Stimulated activated CD4-positive, alpha-beta T cell treated with anti-CD3 and anti-CD28 coated beads, Interleukin-15, amount 100 ng/mL, for 48 hours (primary cell): ENCODE measurements around the gene DPH2.
A peak's percentile ranks its signal among the peaks of the same experiment; 100 is the strongest.

Source experiments
- DNase-seq, 2 donors: peaks; one replicate each; pipeline ENCODE4 v3.0.0-alpha.2; 2020; ENCODE audit warnings: low read depth in 2 of 2

The DPH2 gene

GRCh38 chr1:43983253-43983899 is 13.6 kb downstream of the DPH2 start:
- no peak for DNase-seq

GRCh38 chr1:43984855-43985254 is 15.0 kb downstream of the DPH2 start:
- DNase-seq, result no peak

GRCh38 chr1:43985984-43986595 is 16.3 kb downstream of the DPH2 start:
- DNase-seq, result no peak

GRCh38 chr1:43986712-43987111 is 16.9 kb downstream of the DPH2 start:
- no peak for DNase-seq

DNA sequence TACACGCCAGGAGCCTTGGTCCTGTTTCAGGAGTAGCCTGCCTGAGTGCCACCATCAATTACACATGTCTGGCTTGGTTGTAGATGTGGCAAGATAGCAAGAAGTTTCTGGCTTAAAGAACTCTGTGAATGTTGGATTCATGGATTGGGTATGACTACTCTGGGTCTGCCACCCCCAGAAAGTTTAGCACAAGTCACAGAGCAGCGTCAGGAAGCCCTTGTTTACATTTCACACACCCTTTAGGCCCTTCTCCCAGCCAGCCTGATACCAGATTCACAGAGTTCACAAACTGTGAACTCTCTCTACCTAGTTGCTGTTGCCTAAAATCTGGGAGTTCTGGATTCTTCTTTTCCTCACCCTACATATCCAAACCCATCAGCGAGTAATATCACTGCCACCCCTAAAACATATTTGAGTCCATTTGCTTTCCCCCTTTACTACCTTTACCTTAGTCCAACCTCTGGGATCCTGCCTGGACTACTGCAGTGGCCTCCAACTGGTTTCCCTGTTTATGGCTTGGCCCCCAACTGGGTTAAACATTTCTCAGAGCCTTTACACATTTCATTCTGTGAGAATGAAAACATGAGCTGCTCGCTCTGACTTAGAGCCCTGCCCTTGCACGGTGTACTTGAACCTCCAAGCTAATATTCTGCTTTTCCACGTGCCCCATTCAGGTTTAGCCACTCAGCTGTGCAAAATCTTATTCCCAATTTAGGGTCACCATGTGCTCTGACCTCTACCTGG is 17.5 kb downstream of the DPH2 start:
- no peak for DNase-seq

DNA sequence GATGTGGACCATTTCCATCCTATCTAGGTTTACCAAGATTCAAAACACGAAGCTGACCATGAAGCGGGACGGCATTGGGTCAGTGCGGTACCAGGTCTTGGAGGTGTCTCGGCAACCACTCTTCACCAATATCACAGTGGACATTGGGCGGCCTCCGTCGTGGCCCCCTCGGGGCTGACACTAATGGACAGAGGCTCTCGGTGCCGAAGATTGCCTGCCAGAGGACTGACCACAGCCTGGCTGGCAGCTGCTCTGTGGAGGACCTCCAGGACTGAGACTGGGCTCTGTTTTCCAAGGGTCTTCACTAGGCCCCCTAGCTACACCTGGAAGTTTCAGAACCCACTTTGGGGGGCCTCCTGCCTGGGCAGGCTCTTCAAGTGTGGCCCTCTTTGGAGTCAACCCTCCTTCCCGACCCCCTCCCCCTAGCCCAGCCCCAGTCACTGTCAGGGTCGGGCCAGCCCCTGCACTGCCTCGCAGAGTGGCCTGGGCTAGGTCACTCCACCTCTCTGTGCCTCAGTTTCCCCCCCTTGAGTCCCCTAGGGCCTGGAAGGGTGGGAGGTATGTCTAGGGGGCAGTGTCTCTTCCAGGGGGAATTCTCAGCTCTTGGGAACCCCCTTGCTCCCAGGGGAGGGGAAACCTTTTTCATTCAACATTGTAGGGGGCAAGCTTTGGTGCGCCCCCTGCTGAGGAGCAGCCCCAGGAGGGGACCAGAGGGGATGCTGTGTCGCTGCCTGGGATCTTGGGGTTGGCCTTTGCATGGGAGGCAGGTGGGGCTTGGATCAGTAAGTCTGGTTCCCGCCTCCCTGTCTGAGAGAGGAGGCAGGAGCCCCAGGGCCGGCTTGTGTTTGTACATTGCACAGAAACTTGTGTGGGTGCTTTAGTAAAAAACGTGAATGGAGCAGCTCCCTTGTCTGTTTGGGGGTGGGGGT is 20.7 kb downstream of the DPH2 start:
- DNase-seq, result no peak

- no peak for DNase-seq
Measured at GRCh38 chr1:43991200-43991475, 21.3 kb downstream of the DPH2 start.

GRCh38 chr1:43991476-43992231 is 21.8 kb downstream of the DPH2 start, which contains the start of gene CCDC24:
TSS of gene CCDC24 (plus strand) at chr1:43991599. CDS start at chr1:43991879, 280 bp downstream.
- peak; percentile 42 to 69 for DNase-seq

DNA sequence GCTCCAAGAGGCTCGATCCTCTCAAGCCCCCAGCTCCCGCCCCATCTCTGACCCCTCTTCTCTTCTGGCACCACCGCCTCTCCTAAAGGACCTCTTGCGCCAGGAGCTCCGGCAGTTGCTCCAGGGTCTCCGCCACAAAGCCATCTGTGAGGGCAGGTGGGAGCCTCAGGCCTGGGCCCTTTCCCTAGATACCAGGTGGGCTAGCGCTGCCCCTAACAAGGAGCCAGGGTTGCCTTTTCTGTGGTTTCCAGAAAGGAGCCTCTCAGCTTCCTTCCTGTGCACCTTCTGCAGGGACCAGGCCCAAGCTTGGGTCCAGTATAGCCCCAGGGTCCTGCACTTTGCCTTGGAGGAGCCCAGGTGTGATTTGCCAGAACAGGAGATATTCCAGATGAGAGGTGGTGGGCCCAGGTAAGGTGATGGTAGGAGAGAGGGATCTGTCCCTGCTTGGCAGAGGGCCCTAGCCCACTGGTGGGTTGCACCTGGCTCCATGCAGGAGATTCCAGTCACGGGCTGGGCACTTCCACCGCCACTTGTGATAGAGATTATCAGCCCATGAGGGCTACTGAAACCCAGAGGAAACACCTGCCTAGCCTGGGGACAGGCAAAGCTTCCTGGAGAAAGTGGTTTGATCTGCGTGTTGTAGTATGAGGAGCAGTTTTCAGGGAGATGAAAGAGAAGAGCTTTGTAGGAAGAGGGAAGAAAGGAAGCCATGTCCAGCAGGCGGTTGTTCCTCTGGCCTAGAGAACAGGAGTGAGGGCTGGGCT is 22.6 kb downstream of the DPH2 start:
- no peak for DNase-seq

DNA sequence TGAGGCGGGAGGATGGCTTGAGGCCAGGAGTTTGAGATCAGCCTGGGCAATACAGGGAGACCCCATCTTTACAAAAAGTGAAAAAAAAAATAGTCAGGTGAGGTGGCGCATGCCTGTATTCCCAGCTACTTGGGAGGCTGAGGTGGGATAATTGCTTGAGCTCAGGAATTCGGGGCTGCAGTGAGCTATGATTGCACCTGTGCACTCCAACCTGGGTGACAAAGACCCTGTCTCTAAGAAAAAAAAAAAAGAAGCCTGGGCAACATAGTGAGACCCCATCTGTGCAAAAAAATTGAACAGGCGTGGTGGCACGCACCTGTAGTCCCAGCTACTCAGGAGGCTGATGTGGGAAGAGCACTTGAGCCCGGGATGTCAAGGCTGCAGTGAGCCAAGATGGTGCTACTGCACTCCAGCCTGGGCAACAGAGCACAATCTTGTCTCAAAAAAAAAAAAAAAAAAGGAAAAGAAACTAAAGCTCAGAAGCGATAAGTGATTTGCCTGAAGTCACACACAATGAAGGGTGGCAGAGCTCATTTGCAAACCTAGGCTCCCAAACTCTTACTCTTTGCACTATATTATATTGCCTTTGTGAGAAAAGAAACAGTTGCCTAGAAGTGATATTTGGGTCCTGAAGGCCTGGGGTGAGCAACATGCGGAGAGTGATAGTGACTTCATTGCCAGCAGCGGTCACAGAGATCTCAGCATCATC is 23.6 kb downstream of the DPH2 start:
- DNase-seq, result no peak

DNA sequence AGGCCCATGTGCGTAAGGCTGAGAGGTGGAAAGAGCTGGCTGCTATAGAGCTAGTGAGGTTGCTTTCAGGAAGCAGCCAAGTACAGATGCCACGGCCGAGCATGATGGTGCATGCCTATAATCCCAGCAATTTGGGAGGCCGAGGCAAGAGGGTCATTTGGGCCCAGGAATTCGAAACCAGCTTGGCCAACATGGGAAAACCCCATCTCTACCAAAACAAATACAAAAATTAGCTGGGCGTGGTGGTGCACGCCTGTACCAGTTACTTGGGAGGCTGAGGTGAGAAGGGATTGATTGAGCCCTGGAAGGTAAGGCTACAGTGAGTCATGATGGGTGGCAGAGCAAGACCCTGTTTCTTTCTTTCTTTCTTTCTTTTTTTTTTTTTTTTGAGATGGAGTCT is 24.3 kb downstream of the DPH2 start:
- no peak for DNase-seq

GRCh38 chr1:43994794-43995790 is 25.3 kb downstream of the DPH2 start:
- no peak for DNase-seq

- no peak for DNase-seq
Measured at GRCh38 chr1:43995984-43996732, 26.3 kb downstream of the DPH2 start.

DNA sequence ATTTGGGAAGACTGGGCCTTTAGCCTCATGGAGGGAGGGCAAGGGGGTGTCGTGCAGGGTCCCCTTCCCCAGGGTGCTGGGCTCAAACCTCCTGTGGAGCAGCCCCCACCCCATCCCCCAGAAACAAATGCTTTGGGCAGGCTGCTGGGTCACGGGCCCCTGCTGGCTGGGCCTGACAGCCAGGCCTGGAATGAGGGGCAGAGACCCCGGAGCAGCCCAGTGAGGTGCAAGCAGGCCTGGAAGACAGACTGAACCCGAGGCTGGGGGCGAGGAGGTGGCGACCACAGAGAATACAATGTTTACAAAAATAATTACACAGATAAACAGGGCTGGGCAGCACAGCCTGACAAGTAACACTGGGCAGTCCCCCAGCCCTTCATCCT is 26.9 kb downstream of the DPH2 start:
- no peak for DNase-seq

DNA sequence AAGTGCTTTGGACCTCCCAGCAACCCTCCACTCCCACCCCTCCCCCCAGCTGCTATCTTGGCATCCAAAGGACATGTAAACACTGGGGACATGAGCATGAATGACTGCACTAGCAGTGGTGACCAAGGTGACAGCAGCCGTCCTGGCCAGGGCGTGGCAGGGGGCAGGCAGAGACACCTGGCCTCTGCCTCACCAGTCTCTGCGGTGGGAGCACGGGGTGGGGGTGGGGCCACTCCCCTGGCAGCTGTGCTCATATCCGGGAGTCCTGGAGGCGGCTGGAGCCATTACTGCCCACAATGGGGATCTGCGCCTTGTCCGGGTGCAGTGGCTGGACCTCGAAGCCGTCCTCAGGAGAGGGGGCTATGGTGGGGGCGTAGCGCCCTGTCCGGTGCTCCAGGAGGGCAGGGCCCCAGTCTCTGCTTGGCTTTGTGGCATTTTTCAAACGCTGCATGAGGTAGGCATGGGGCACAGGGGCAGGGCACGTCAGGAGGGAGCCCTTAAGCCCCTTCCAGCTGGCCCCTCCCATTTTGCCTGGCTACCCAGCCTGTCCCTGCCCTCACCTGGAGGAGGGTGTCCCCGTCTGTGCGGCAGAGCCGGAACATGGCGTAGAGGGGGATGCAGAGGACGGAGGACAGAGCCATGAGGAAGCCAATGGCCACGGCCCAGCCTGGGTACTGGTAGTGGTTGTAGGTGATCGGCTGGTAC is 27.6 kb downstream of the DPH2 start:
- no peak for DNase-seq

- no peak for DNase-seq
Measured at GRCh38 chr1:43998000-43998378, 28.2 kb downstream of the DPH2 start.

- no peak for DNase-seq
Measured at GRCh38 chr1:43999455-43999854, 29.6 kb downstream of the DPH2 start.
